DMS153 treated with DMSO at 0.1 percent for 48 hours (cell line): ENCODE measurements around the gene SMIM12.
"Not testable (repeated sequence)": the region's sequence is repeated elsewhere in the genome, so short reads cannot be mapped to it uniquely, and the experiment has no call there.

Source experiments
- DNase-seq: peaks from one replicate; lab custom pipeline; 2025; ENCODE audit not compliant: unreplicated experiment; lab: John Stamatoyannopoulos, UW

SMIM12 gene

GRCh38 chr1:34845131-34845901, 14.2 kb downstream of the SMIM12 start:
- DNase-seq: no peak

- DNase-seq: no peak
Measured at GRCh38 chr1:34844252-34844634, 15.3 kb downstream of the SMIM12 start.

GRCh38 chr1:34843392-34844251, 15.9 kb downstream of the SMIM12 start:
- no peak for DNase-seq

GRCh38 chr1:34842952-34843371, 16.6 kb downstream of the SMIM12 start:
- no peak for DNase-seq

- no peak for DNase-seq
Measured at GRCh38 chr1:34842073-34842472, 17.5 kb downstream of the SMIM12 start.

- no peak for DNase-seq
Measured at GRCh38 chr1:34840426-34840825, 19.1 kb downstream of the SMIM12 start.

GRCh38 chr1:34839526-34840305, 19.8 kb downstream of the SMIM12 start:
- DNase-seq: no peak

- DNase-seq: no peak
Measured at GRCh38 chr1:34833711-34834110, 25.8 kb downstream of the SMIM12 start.

GRCh38 chr1:34831721-34832246, 27.8 kb downstream of the SMIM12 start:
- DNase-seq: no peak

GRCh38 chr1:34829250-34829649, 30.3 kb downstream of the SMIM12 start:
- no peak for DNase-seq

- no peak for DNase-seq
Measured at GRCh38 chr1:34828611-34829010, 30.9 kb downstream of the SMIM12 start.

GRCh38 chr1:34827341-34827941, 32.1 kb downstream of the SMIM12 start:
- no peak for DNase-seq

- no peak for DNase-seq
Measured at GRCh38 chr1:34825455-34826091, 34.0 kb downstream of the SMIM12 start.

GRCh38 chr1:34824817-34825454, 34.6 kb downstream of the SMIM12 start:
- no peak for DNase-seq

- no peak for DNase-seq
Measured at GRCh38 chr1:34822202-34822601, 37.3 kb downstream of the SMIM12 start.

- DNase-seq: not testable (repeated sequence)
Measured at GRCh38 chr1:34818862-34819261, 40.7 kb downstream of the SMIM12 start.

GRCh38 chr1:34816778-34817177, 42.8 kb downstream of the SMIM12 start:
- DNase-seq: no peak

GRCh38 chr1:34816332-34816731, 43.2 kb downstream of the SMIM12 start:
- no peak for DNase-seq

- DNase-seq: not testable (repeated sequence)
Measured at GRCh38 chr1:34810781-34811180, 48.8 kb downstream of the SMIM12 start.
